ENCODE measurements around the gene RASGRF2.

The RASGRF2 gene

DNA sequence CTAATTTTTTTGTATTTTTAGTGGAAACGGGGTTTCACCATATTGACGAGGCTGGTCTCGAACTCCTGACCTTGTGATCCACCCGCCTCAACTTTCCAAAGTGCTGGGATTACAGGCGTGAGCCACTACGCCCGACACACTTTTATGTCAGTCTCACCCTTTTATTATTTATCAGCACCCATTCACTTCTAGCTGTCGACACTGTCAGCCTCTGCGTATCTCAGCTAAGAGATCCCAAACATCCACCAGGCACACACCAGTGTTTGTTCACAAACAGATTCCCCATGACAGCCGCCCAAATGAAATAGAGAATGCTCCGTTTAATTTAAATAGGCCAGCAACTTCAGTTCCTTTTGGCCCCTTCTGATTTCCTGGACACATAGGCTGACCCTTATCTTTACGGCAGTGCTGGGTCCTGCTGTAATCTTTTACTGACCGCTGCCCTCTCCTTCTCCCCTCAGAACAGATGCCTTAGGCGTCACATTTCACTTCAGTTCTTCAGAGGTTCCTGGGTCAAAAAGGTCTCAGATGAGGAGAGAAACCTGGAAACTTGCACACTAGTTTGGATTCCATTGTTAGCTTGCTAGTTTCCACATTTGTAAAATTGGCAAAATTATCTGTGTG, 229.8 kb downstream of the RASGRF2 start:
- no peak overlapping the region for H3K4me3 ChIP-seq (ENCODE audit: low read length)
- no peak for DNase-seq (ENCODE audit: low read depth)
- TF ChIP-seq, protein P1, sequence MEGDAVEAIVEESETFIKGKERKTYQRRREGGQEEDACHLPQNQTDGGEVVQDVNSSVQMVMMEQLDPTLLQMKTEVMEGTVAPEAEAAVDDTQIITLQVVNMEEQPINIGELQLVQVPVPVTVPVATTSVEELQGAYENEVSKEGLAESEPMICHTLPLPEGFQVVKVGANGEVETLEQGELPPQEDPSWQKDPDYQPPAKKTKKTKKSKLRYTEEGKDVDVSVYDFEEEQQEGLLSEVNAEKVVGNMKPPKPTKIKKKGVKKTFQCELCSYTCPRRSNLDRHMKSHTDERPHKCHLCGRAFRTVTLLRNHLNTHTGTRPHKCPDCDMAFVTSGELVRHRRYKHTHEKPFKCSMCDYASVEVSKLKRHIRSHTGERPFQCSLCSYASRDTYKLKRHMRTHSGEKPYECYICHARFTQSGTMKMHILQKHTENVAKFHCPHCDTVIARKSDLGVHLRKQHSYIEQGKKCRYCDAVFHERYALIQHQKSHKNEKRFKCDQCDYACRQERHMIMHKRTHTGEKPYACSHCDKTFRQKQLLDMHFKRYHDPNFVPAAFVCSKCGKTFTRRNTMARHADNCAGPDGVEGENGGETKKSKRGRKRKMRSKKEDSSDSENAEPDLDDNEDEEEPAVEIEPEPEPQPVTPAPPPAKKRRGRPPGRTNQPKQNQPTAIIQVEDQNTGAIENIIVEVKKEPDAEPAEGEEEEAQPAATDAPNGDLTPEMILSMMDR (conservative IDR thresholded peaks at IDR 0.05; ENCODE audit: low read length), result no peak

DNA sequence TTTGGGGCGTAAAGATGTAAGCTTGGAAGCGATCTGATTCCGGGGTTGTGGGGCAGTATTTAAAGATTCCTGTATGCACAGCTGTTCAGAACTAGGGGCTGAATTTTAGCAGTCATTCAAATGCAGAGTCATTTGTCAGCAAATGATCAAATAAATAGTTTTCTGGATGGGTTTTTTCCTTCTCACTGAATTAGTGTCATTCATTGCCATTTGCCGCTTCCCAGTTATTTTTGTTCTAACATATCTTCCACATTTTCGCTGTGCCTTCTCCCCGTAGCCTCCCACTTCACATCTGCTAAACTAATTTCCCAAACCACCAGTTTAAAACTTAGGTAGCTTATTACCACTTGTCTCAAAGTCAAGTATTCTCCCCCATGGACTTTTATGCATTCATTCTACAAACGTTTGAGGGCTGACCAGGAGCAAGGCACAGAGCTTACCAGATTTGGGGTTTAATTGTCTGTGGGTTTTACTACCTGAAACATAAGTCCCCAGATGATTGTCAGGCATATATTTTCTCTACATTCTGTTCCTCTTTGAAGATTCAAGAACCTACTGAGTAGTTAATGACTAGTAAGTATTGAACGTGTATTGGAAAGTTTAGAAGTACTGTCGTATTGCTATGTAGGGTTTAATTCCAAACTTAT, 231.7 kb downstream of the RASGRF2 start:
- DNase-seq (ENCODE audit: low read depth), result no peak
- TF ChIP-seq, protein P1 (conservative IDR thresholded peaks at IDR 0.05; ENCODE audit: low read length), result no peak
- no peak overlapping the region for H3K4me3 ChIP-seq (ENCODE audit: low read length)

DNA sequence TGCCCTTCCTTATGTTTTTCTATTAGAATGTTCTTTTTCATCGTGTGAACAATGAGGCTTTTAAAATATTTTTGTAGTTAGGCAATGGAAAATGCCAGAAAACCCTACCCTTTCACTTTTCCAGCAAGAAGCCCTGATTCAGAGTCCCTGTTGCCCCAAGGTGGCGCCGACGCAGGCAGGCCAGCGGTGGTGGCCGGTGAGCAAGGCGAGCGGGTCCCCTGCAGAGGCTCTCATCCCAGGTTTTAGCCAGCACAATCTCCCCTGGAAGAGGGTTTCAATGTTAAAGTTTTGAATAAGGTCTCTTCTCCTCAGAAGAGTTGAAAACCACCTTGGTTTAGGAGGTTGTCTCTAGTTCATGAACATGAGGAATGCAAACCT, 232.2 kb downstream of the RASGRF2 start:
- H3K4me3 ChIP-seq (ENCODE audit: low read length), result no peak overlapping the region
- no peak for DNase-seq (ENCODE audit: low read depth)
- TF ChIP-seq, protein P1 (conservative IDR thresholded peaks at IDR 0.05; ENCODE audit: low read length), result no peak

DNA sequence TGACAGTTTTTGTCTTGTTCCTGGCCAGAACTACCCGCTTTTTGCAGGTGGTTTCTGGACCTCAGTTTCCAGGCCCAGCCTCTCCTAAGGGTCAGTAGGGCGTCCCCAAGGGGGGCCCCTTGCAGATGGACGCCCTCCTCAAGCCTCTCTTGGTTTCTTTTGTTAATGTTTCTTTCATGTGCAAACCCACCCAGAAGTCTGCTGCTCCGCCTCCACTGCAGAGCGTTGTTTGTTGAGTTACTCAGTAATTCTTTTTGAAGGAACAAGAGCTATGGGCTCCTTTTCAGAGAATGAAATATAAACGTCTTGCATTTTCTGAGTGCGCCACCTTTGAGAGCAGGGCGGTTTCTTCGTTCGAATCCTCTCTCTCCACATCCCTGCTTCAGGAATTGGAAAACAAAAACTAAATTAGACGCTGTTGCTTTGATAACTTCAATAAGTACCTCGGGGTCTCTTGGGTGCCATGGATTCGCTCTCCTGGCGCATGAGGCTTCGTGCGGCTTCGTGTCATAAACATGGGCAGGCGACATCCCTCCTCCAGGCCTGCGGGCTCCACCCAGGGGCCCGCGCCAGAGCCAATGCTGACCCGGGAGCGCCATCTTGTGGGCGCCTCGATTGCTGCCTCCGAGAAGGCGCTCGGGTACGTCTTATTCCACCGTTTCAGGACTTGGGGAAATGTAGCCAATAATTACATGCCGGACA, 234.6 kb downstream of the RASGRF2 start:
- TF ChIP-seq, protein P1 (conservative IDR thresholded peaks at IDR 0.05; ENCODE audit: low read length), result peak; percentile 87
- DNase-seq (ENCODE audit: low read depth), result peak; percentile 74
- H3K4me3 ChIP-seq (ENCODE audit: low read length), result peak overlapping the region; percentile 26; the same call in 1 of the 2 replicates

DNA sequence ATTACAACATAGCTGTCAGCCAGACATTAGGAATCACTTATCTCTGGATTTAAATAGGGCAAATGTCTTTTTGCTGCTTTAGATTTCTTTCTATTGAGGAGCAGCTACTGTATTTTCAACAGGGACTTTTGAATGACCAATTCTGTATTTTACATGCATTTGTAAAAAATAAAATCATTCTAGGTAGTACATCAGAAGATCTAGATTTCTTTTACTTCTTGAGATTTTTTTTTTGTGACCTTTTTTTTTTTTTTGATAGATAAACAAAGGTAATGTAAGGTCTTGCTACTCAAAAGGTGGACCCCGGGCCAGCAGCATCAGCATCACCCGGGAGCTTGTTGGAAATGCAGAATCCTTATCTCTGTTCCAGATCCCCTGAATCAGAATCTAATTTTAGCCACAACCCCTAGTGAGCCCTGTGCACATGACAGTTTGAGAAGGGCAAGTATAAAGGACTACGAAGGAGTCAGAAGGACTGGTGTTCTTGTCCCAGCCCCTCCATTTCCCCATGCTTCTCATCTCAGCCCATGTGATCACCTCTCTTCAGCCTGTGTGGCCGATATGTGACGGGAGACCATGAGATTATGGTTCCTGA, 235.3 kb downstream of the RASGRF2 start:
- no peak for DNase-seq (ENCODE audit: low read depth)
- TF ChIP-seq, protein P1 (conservative IDR thresholded peaks at IDR 0.05; ENCODE audit: low read length), result no peak
- no peak overlapping the region for H3K4me3 ChIP-seq (ENCODE audit: low read length)

DNA sequence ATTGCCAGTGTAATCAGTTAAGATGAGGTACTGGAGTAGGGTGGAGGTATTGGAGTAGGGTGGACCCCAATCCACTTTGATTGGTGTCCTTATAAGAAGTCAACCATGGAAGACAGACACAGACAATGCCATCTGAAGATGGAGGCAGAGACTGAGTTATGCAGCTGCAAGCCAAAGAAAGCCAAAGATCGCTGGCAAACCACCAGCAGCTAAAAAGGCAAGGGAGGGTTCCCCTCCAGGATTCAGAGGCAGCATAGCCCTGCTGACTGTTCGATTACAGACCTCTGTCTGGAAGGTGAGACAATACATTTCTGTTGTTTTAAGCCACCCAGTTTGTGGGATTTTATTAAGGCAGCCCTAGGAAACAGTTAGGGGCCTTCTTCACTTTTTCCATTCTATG, 242.5 kb downstream of the RASGRF2 start:
- H3K4me3 ChIP-seq (ENCODE audit: low read length), result no peak overlapping the region
- TF ChIP-seq, protein P1 (conservative IDR thresholded peaks at IDR 0.05; ENCODE audit: low read length), result no peak
- peak; percentile 9 for DNase-seq (ENCODE audit: low read depth)
